ENCODE data around the gene HOXB3.
"Not testable (repeated sequence)": the region's sequence is repeated elsewhere in the genome, so short reads cannot be mapped to it uniquely, and the experiment has no call there.

Gene HOXB3

GRCh38 chr17:48543854-48544348 lies 46.1 kb downstream of the HOXB3 start:
- no peak for DNase-seq

GRCh38 chr17:48543107-48543853 lies 46.8 kb downstream of the HOXB3 start:
- no peak for DNase-seq

GRCh38 chr17:48542698-48543106 lies 47.3 kb downstream of the HOXB3 start:
- DNase-seq: peak; percentile 13

GRCh38 chr17:48542114-48542656 lies 47.9 kb downstream of the HOXB3 start:
- no peak for DNase-seq

GRCh38 chr17:48541577-48542113 lies 48.4 kb downstream of the HOXB3 start:
- peak; percentile 33 for DNase-seq

- no peak for DNase-seq
Measured at GRCh38 chr17:48541036-48541576, 48.9 kb downstream of the HOXB3 start.

- no peak for DNase-seq
Measured at GRCh38 chr17:48540213-48540612, 49.8 kb downstream of the HOXB3 start.

- no peak for DNase-seq
Measured at GRCh38 chr17:48539177-48539576, 50.9 kb downstream of the HOXB3 start.

GRCh38 chr17:48537316-48537715 lies 52.7 kb downstream of the HOXB3 start:
- DNase-seq: no peak

GRCh38 chr17:48535793-48536559 lies 54.1 kb downstream of the HOXB3 start:
- not testable (repeated sequence) for DNase-seq

GRCh38 chr17:48532261-48532660 lies 57.8 kb downstream of the HOXB3 start:
- no peak for DNase-seq

GRCh38 chr17:48530887-48531272 lies 59.2 kb downstream of the HOXB3 start, which contains the start of gene HOXB1:
HOXB1 (minus strand) TSS chr17:48531011; CDS start chr17:48530904, 107 bp downstream.
- no peak for DNase-seq

GRCh38 chr17:48530208-48530886 lies 59.7 kb downstream of the HOXB3 start:
- DNase-seq: no peak

GRCh38 chr17:48529683-48530009 lies 60.4 kb downstream of the HOXB3 start:
- DNase-seq: no peak

GRCh38 chr17:48528936-48529682 lies 60.9 kb downstream of the HOXB3 start:
- DNase-seq: no peak

GRCh38 chr17:48528153-48528935 lies 61.7 kb downstream of the HOXB3 start:
- DNase-seq: peak; percentile 50

GRCh38 chr17:48527547-48527932 lies 62.5 kb downstream of the HOXB3 start:
- no peak for DNase-seq

GRCh38 chr17:48526608-48527546 lies 63.2 kb downstream of the HOXB3 start:
- no peak for DNase-seq

- DNase-seq: no peak
Measured at GRCh38 chr17:48523010-48523409, 67.0 kb downstream of the HOXB3 start.
